PC-9 (cell line): ENCODE data around the gene SNX13. TPM values are rescaled to one million over a fixed set of nuclear protein-coding genes. Genes with fewer than 3 reads are reported as not detected.

ENCODE experiments used
- BruUV-seq: library from RNA; stranded (reverse); fragments of 400-500 nt; replicated peaks from 2 replicates; lab custom pipeline; 2021; lab: Mats Ljungman, UMichigan
- CTCF ChIA-PET: fragments of 300-600 bp; sonication (Branson Sonifier 250); formaldehyde crosslinking; loops from one replicate; lab custom pipeline; 2022; ENCODE audit warnings: antibody characterized with exemption; lab: Charles Lee
- POLR2A ChIA-PET: fragments of 300-600 bp; sonication (Branson Sonifier 250); formaldehyde crosslinking; loops from one replicate; lab custom pipeline; 2022; ENCODE audit warnings: antibody characterized with exemption; ENCODE audit not compliant: unreplicated experiment; lab: Charles Lee
- DNase-seq, 2 experiments: peaks; one replicate each; pipeline versions ENCODE4 v3.0.0 to v3.0.0-alpha.2; 2015 to 2022; ENCODE audit warnings: mixed read lengths in 1 of 2
- H2AFZ ChIP-seq: fragments of 200-600 bp; sonication (generic); 2 replicates; pipeline ENCODE4 v1.8.1; 2017; ENCODE audit warnings: antibody characterized with exemption
- H3F3A ChIP-seq: fragments of 200-600 bp; sonication (generic); 2 replicates; pipeline ENCODE4 v1.8.1; 2017; ENCODE audit warnings: antibody characterized with exemption, mild to moderate bottlenecking, low read depth; ENCODE audit not compliant: insufficient read depth
- H3K27ac ChIP-seq: fragments of 200-600 bp; sonication (generic); 2 replicates; pipeline ENCODE4 v1.6.1; 2016; ENCODE audit warnings: mixed run types
- H3K27me3 ChIP-seq: fragments of 200-600 bp; sonication (generic); 2 replicates; pipeline ENCODE4 v1.6.1; 2016; ENCODE audit warnings: low read depth, mixed run types; ENCODE audit not compliant: insufficient read depth
- H3K36me3 ChIP-seq: fragments of 200-600 bp; sonication (generic); 2 replicates; pipeline ENCODE4 v1.6.1; 2016; ENCODE audit warnings: low read depth, mixed run types
- H3K4me1 ChIP-seq: fragments of 200-600 bp; sonication (generic); replicated peaks from 2 replicates; pipeline ENCODE4 v1.6.1; 2016; ENCODE audit warnings: mixed run types; ENCODE audit not compliant: insufficient read depth
- H3K4me2 ChIP-seq: fragments of 200-600 bp; sonication (generic); 2 replicates; pipeline ENCODE4 v1.6.1; 2017; ENCODE audit warnings: mixed run types
- H3K4me3 ChIP-seq: fragments of 200-600 bp; sonication (generic); 2 replicates; pipeline ENCODE4 v1.6.1; 2016; ENCODE audit warnings: mixed run types
- H3K79me2 ChIP-seq: fragments of 200-600 bp; sonication (generic); 2 replicates; pipeline ENCODE4 v1.6.1; 2017; ENCODE audit warnings: low read depth, mixed run types
- H3K9me2 ChIP-seq: fragments of 200-600 bp; sonication (generic); 2 replicates; pipeline ENCODE4 v1.8.1; 2017; ENCODE audit warnings: mild to moderate bottlenecking; ENCODE audit not compliant: insufficient read depth
- H3K9me3 ChIP-seq: fragments of 200-600 bp; sonication (generic); 2 replicates; pipeline ENCODE4 v1.8.1; 2016; ENCODE audit warnings: low read depth; ENCODE audit not compliant: insufficient read depth
- H4K20me1 ChIP-seq: fragments of 200-600 bp; sonication (generic); 2 replicates; pipeline ENCODE4 v1.8.1; 2017; ENCODE audit not compliant: insufficient read depth
- CTCF ChIP-seq: fragments of 200-600 bp; sonication (generic); conservative IDR thresholded peaks from 2 replicates; pipeline ENCODE4 v1.6.1; 2017; ENCODE audit warnings: mixed run types, antibody characterized with exemption, mild to moderate bottlenecking, moderate library complexity
- EZH2 ChIP-seq: fragments of 200-600 bp; sonication (generic); IDR thresholded peaks from 2 replicates; pipeline ENCODE4 v1.8.0; 2017; ENCODE audit warnings: antibody characterized with exemption, low read depth
- intact Hi-C: fragments of 100-400 bp; cut with micrococcal nuclease; formaldehyde crosslinking; loops from one replicate; pipeline ENCODE4 v1.10.0; 2022; ENCODE audit not compliant: unreplicated experiment
- total RNA-seq: library from RNA; stranded (reverse); gene quantifications from 2 replicates; pipeline ENCODE4 v1.2.3, GENCODE V29; 2021

SNX13 gene
- total RNA-seq, 1 experiment from 2014 or later = 56.3 TPM

- Histone ChIP-seq H3K4me3 (no peak overlapping the region), H2AFZ (no peak overlapping the region), H3K36me3 (peaks cover 16% of the 10 kb centered on the region), H3K27me3 (no peaks in the 10 kb centered on the region), H4K20me1 (no peaks in the 10 kb centered on the region), H3F3A (no peaks in the 10 kb centered on the region), H3K4me1 (no peaks in the 10 kb centered on the region), H3K27ac (no peak overlapping the region), H3K4me2 (no peak overlapping the region), H3K79me2 (no peaks in the 10 kb centered on the region), H3K9me3 (no peaks in the 10 kb centered on the region), H3K9me2 (peaks cover 5% of the 10 kb centered on the region; the same call in 1 of the 2 replicates)
- BruUV-seq = no TSS peak
- DNase-seq = no peak
- POLR2A ChIA-PET = interaction anchor here (0.9 kb wide), 1 partner anchor 551 kb away, joined by 9 read pairs; no protein-coding TSS in a partner anchor
- CTCF ChIA-PET = no interaction called here
- TF ChIP-seq CTCF = no peak
- TF ChIP-seq EZH2 = no peak
- intact Hi-C loops = no loop called here
These were observed 133.7 kb downstream of the SNX13 start for GRCh38 chr7:17806631-17807030.

- H3K4me2 ChIP-seq = no peak overlapping the region
- H3K4me1 ChIP-seq = no peaks in the 10 kb centered on the region
- TF ChIP-seq CTCF (no peak), EZH2 (no peak)
- CTCF ChIA-PET = no interaction called here
- H2AFZ ChIP-seq = no peak overlapping the region
- H3K27ac ChIP-seq = no peak overlapping the region
- no peak overlapping the region for H3K4me3 ChIP-seq
- H4K20me1 ChIP-seq = no peaks in the 10 kb centered on the region
- peaks cover 35% of the 10 kb centered on the region for H3K36me3 ChIP-seq
- BruUV-seq = no TSS peak
- POLR2A ChIA-PET = interaction anchor here (0.5 kb wide), 1 partner anchor 398 kb away, joined by 17 read pairs; no protein-coding TSS in a partner anchor
- no peaks in the 10 kb centered on the region for H3K27me3 ChIP-seq
- DNase-seq = no peak
- H3K9me2 ChIP-seq = peaks cover 5% of the 10 kb centered on the region; the same call in 1 of the 2 replicates
- H3F3A ChIP-seq = no peaks in the 10 kb centered on the region
- H3K9me3 ChIP-seq = no peaks in the 10 kb centered on the region
- intact Hi-C loops = no loop called here
- no peaks in the 10 kb centered on the region for H3K79me2 ChIP-seq
These were observed 138.2 kb downstream of the SNX13 start for GRCh38 chr7:17802056-17802455.

GRCh38 chr7:17792075-17792936 is 148.0 kb downstream of the SNX13 start:
- no peaks in the 10 kb centered on the region for H3F3A ChIP-seq
- no peak overlapping the region for H2AFZ ChIP-seq
- no TSS peak for BruUV-seq
- no peaks in the 10 kb centered on the region for H3K9me3 ChIP-seq
- no peak overlapping the region for H3K4me2 ChIP-seq
- TF ChIP-seq CTCF = no peak
- no peak for TF ChIP-seq EZH2
- H3K27ac ChIP-seq = no peak overlapping the region
- no peaks in the 10 kb centered on the region for H4K20me1 ChIP-seq
- H3K9me2 ChIP-seq = no peaks in the 10 kb centered on the region
- intact Hi-C loops = no loop called here
- ChIA-PET CTCF (no interaction called here), POLR2A (interaction anchor here (0.6 kb wide), 2 partner anchors 59 to 596 kb away, joined by 3 read pairs; no protein-coding TSS in a partner anchor)
- DNase-seq = peak in 1 of 2 experiments; percentile 18
- H3K4me1 ChIP-seq = peaks cover 7% of the 10 kb centered on the region
- no peaks in the 10 kb centered on the region for H3K79me2 ChIP-seq
- no peaks in the 10 kb centered on the region for H3K27me3 ChIP-seq
- H3K4me3 ChIP-seq = no peak overlapping the region
- H3K36me3 ChIP-seq = peaks cover 29% of the 10 kb centered on the region; the same call in 1 of the 2 replicates
